Measurements from ENCODE around the gene ZNF382.

The ZNF382 gene

DNA sequence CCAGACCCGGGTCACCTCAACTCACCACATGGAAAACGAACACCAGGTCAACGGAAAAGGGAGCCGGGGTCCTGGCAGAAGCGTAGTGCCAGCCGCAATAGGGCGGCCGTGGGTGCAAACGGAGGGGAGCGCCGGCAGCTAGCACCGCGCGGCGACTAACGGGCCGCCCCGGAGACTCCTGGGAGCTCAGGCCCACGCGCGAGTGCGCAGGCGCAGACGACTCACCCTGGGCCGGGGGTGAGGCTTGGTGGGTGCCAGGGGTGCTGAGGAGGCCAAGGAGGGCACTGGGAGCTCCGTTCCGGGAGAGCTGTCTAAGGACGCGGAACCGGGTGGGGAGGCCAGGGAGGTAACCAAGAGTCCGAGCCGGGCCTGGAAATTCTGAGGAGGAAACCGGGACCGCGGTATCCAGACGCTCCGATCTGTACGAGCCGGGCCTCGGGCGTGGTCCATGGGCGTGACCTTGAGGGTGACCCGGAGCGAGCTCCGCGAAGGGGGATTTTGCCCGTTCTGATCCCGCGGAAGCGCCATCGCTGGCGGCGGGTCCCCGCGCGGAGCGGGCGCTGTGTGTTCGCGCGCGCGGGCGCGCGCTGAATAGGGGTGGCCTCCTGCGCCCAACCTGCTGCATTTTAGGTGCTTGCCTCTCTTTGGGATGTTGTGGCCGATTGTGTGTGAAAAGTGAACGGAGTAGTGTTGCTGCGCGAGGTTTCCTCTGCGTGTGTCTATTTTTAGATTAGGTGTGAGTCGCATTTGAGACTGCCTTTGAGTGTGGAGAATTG is at the start of gene ZNF382:
TSS of gene ZNF382 (plus strand) at position 213 of the 776 bp plus-strand sequence. CDS start 4,602 bp downstream, outside the sequence.
- peaks cover 64% of the 10 kb centered on the region for H3K36me3 Mint-ChIP-seq (ENCODE audit: low read depth)
- H3K4me1 Mint-ChIP-seq: peaks cover 19% of the 10 kb centered on the region
- peak within 1 kb of the TSS; percentile 78 to 95 (median 87) for H3K27ac Mint-ChIP-seq
- H3K4me3 Mint-ChIP-seq: peak within 1 kb of the TSS; percentile 92 to 98 (median 95)
- TF ChIP-seq, protein P1, sequence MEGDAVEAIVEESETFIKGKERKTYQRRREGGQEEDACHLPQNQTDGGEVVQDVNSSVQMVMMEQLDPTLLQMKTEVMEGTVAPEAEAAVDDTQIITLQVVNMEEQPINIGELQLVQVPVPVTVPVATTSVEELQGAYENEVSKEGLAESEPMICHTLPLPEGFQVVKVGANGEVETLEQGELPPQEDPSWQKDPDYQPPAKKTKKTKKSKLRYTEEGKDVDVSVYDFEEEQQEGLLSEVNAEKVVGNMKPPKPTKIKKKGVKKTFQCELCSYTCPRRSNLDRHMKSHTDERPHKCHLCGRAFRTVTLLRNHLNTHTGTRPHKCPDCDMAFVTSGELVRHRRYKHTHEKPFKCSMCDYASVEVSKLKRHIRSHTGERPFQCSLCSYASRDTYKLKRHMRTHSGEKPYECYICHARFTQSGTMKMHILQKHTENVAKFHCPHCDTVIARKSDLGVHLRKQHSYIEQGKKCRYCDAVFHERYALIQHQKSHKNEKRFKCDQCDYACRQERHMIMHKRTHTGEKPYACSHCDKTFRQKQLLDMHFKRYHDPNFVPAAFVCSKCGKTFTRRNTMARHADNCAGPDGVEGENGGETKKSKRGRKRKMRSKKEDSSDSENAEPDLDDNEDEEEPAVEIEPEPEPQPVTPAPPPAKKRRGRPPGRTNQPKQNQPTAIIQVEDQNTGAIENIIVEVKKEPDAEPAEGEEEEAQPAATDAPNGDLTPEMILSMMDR (IDR thresholded peaks at IDR 0.05; ENCODE audit: unreplicated experiment in 3 of 3): no peak
- no peaks in the 10 kb centered on the region for H3K27me3 Mint-ChIP-seq (ENCODE audit: low read depth)
- H3K9me3 Mint-ChIP-seq: peaks cover 37% of the 10 kb centered on the region

DNA sequence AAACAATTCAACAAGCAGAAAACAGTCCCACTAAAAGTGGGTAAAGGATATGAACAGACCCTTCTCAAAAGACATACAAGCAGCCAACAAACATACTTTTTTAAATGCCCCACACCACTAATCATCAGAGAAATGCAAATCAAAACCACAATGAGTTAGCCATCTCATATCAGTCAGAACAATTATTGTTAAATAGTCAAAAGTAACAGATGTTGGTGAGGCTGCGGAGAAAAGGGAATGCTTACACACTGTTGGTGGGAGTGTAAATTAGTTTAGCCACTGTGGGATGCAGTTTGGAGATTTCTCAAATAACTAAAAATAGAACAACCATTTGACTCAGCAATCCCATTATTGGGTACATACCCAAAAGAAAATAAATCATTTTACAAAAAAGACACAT is 40.7 kb upstream of the ZNF382 start:
- H3K9me3 Mint-ChIP-seq: peaks cover 81% of the 10 kb centered on the region
- no peaks in the 10 kb centered on the region for H3K27me3 Mint-ChIP-seq (ENCODE audit: low read depth)
- no peak overlapping the region for H3K27ac Mint-ChIP-seq
- TF ChIP-seq, protein P1 (IDR thresholded peaks at IDR 0.05; ENCODE audit: unreplicated experiment in 3 of 3): no peak
- H3K4me1 Mint-ChIP-seq: no peaks in the 10 kb centered on the region
- peaks cover 98% of the 10 kb centered on the region for H3K36me3 Mint-ChIP-seq (ENCODE audit: low read depth)
- H3K4me3 Mint-ChIP-seq: no peak overlapping the region

DNA sequence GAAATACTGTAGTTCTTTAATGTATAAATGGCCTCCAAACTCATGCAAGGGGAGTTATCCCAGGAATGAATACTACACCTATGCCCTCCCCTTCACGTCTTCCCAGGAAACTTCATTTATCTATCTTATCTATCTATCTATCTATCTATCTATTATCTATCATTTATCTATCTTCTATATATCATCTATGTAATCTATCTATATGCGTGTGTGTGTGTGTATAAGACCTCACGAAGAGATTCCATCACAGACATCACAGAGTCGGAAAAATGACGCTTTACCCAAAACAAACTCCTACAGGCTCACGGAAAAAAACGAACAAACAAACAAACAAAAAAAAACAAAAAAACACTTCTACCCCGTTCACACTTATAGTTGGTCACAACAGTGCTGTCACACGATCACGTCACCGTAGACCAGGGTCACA is 32.5 kb upstream of the ZNF382 start:
- Mint-ChIP-seq H3K4me3 (peak overlapping the region; percentile 87 to 94 (median 93)), H3K9me3 (peaks cover 48% of the 10 kb centered on the region), H3K4me1 (peaks cover 31% of the 10 kb centered on the region), H3K27me3 (ENCODE audit: low read depth) (no peaks in the 10 kb centered on the region), H3K27ac (peak overlapping the region; percentile 73 to 92 (median 90)), H3K36me3 (ENCODE audit: low read depth) (peaks cover 92% of the 10 kb centered on the region)
- TF ChIP-seq, protein P1 (IDR thresholded peaks at IDR 0.05; ENCODE audit: unreplicated experiment in 3 of 3): no peak

DNA sequence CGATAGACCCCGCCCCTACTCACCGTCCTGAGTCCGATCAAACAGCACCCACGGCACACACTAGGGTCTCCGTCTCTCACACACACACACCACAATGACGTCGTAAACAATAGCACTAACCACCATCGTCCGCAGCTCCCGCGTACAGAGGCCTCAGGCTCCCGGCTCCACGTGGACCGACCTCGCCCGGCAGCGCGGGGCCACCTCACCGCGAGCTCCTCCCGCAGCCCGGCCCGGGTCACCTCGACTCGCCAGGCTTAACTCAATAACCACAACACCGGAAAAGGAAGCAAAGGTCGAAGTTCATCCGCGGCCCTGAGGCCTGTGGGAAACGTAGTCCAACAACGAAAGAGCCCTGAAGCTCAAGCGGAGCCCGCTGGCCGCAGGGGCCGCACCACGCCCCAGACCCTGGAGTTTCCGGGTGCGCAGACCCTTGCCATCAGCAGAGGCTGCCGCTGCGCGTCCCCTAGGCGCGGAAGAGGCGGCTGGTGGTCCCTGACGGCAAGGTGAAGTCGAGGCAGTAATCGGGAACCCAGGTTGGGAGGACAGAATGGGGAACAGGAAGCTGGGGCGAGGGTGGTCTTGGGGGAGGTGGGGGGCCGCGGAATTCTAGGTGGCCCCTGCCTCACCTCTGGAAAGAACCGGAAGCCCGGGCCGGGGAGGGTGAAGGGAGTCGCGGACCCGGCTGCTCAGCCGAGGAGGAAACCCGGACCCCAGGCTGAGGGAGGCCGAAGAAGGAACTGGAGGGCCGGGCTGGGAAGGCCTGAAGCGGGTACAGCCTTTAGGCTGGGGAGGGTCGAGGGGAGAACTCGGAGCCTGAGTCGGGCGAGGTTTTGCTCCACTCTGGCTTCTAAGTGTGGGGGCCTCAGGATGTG is 31.9 kb upstream of the ZNF382 start, which contains the start of gene ZNF529:
TSS of gene ZNF529 (minus strand) at position 273 of the 875 bp plus-strand sequence. CDS start 946 bp downstream, outside the sequence.
- TF ChIP-seq, protein P1 (IDR thresholded peaks at IDR 0.05; ENCODE audit: unreplicated experiment in 3 of 3): no peak
- H3K4me1 Mint-ChIP-seq: peaks cover 31% of the 10 kb centered on the region
- peaks cover 42% of the 10 kb centered on the region for H3K9me3 Mint-ChIP-seq
- peak within 1 kb of the TSS; percentile 73 to 92 (median 90) for H3K27ac Mint-ChIP-seq
- peaks cover 92% of the 10 kb centered on the region for H3K36me3 Mint-ChIP-seq (ENCODE audit: low read depth)
- no peaks in the 10 kb centered on the region for H3K27me3 Mint-ChIP-seq (ENCODE audit: low read depth)
- H3K4me3 Mint-ChIP-seq: peak within 1 kb of the TSS; percentile 87 to 94 (median 93)

DNA sequence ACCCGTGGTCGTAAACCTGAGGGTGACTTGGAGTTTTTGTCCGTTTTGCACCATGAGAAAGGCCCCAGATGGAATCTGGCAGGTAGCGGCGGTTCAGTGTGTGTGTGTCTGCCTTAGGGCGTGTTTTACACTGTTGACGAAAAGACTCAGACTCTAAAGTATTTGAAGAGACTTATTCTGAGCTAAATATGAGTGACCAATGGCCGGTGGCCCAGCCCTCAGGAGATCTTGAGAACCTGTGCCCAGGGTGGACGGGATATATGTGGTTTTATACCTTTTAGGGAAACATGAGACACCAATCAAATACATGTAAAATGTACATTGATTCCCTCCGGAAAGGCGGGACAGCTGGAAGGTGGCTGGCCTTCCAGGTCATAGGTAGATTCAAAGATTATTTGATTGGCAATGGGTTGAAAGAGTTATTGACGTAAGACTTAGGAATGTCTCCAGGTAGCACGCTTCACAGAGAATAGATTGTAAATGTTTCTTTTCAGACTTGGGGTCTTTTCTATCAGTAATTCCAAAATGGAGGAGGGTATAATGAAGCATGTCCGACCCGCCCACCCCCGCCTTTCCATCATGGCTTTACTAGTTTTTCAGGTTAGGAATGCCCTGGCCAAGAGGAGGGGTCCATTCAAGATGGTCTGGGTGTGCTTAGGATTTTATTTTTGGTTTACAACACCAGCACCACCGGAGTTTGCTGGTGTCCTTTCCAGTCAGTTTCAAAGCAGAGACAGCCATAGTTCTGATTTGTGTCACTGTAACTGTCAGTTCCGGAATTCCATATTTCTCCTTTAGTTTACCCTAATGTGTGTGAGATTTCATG is 31.0 kb upstream of the ZNF382 start:
- H3K36me3 Mint-ChIP-seq (ENCODE audit: low read depth): peaks cover 92% of the 10 kb centered on the region
- H3K27ac Mint-ChIP-seq: peak overlapping the region; percentile 73 to 92 (median 90)
- H3K27me3 Mint-ChIP-seq (ENCODE audit: low read depth): no peaks in the 10 kb centered on the region
- H3K9me3 Mint-ChIP-seq: peaks cover 38% of the 10 kb centered on the region
- H3K4me3 Mint-ChIP-seq: peak overlapping the region; percentile 87 to 94 (median 93)
- peaks cover 31% of the 10 kb centered on the region for H3K4me1 Mint-ChIP-seq
- TF ChIP-seq, protein P1 (IDR thresholded peaks at IDR 0.05; ENCODE audit: unreplicated experiment in 3 of 3): no peak

Measured in nephron (organoid).